Frontal cortex (tissue), 4 donors: ENCODE data around the gene MUC5AC. TPM values are rescaled to one million over a fixed set of nuclear protein-coding genes. Genes with fewer than 3 reads are reported as not detected.
"Not testable (repeated sequence)": the region's sequence is repeated elsewhere in the genome, so short reads cannot be mapped to it uniquely, and the experiment has no call there.

Experiments
- DNase-seq, 2 donors: peaks; one replicate each; pipeline ENCODE4 v3.0.0; 2012; ENCODE audit warnings: low spot score in 2 of 2
- FAIRE-seq: peaks from 2 replicates; lab custom pipeline; 2012; peaks lifted over from hg19 to GRCh38; lab: Jason Lieb, UNC
- total RNA-seq: library from RNA; depleted of rRNA; stranded (reverse); fragments of >200 nt; gene quantifications from one replicate; pipeline ENCODE4 v1.2.3, GENCODE V29; 2014
- donor health status: control.
- donor health status: control.
- donor health status: control.

MUC5AC gene
- total RNA-seq, 1 donor from 2014 or later: not detected

- DNase-seq: no peak
- no peak for FAIRE-seq
These were observed 43.8 kb downstream of the MUC5AC start for GRCh38 chr11:1201395-1202153.

GRCh38 chr11:1202154-1202775 is 44.5 kb downstream of the MUC5AC start:
- peak in 1 of 2 donors; percentile 27 for DNase-seq
- no peak for FAIRE-seq

GRCh38 chr11:1202776-1203504 is 45.2 kb downstream of the MUC5AC start:
- FAIRE-seq: no peak
- DNase-seq: peak; percentile 86 to 95

- FAIRE-seq: no peak
- peak in 1 of 2 donors; percentile 9 for DNase-seq
These were observed 45.9 kb downstream of the MUC5AC start for GRCh38 chr11:1203505-1204271.

- DNase-seq: peak in 1 of 2 donors; percentile 15
- no peak for FAIRE-seq
These were observed 46.8 kb downstream of the MUC5AC start for GRCh38 chr11:1204381-1205101.

- FAIRE-seq (no peak), DNase-seq (no peak)
These were observed 47.6 kb downstream of the MUC5AC start for GRCh38 chr11:1205121-1205986.

- FAIRE-seq: no peak
- DNase-seq: no peak
These were observed 48.2 kb downstream of the MUC5AC start for GRCh38 chr11:1205987-1206331.

GRCh38 chr11:1206391-1207271 is 48.9 kb downstream of the MUC5AC start:
- DNase-seq (no peak), FAIRE-seq (no peak)

- DNase-seq (no peak), FAIRE-seq (no peak)
These were observed 49.8 kb downstream of the MUC5AC start for GRCh38 chr11:1207401-1208143.

GRCh38 chr11:1208144-1208393 is 50.3 kb downstream of the MUC5AC start:
- FAIRE-seq (no peak), DNase-seq (no peak)

- DNase-seq (no peak), FAIRE-seq (no peak)
These were observed 50.9 kb downstream of the MUC5AC start for GRCh38 chr11:1208394-1209261.

GRCh38 chr11:1209371-1210057 is 51.8 kb downstream of the MUC5AC start:
- FAIRE-seq (no peak), DNase-seq (no peak)

GRCh38 chr11:1211838-1212237 is 54.1 kb downstream of the MUC5AC start:
- no peak for FAIRE-seq
- DNase-seq: no peak

GRCh38 chr11:1215826-1216225 is 58.1 kb downstream of the MUC5AC start:
- not testable (repeated sequence) for FAIRE-seq

GRCh38 chr11:1217151-1217550 is 59.4 kb downstream of the MUC5AC start:
- FAIRE-seq (no peak), DNase-seq (no peak)

More at GRCh38 chr11:1215826-1216225, 58.1 kb downstream of the MUC5AC start:
- DNase-seq: not testable (repeated sequence)
